ENCODE results near the gene COMMD1.

- TF ChIP-seq CTCF (IDR thresholded peaks at IDR 0.05) (no peak), POLR2A (IDR thresholded peaks at IDR 0.05) (no peak)
Measured at GRCh38 chr2:61988462-61989366, 83.2 kb downstream of the COMMD1 start.

Measured in thyroid gland (tissue), 4 donors.